T-helper 17 cell (primary cell): Measurements from ENCODE around the gene CEP131. TPM values are rescaled to one million over a fixed set of nuclear protein-coding genes. Genes with fewer than 3 reads are reported as not detected.

ENCODE experiments used
- ATAC-seq: fragments of 150-1000 bp; cut with Tn5 transposase; 2 replicates; pipeline ENCODE4 v1.10.0; 2021; ENCODE audit warnings: mild to moderate bottlenecking, moderate library complexity
- DNase-seq, 3 donors: peaks; one replicate each; pipeline versions ENCODE4 v3.0.0 to v3.0.0-alpha.2; 2020 to 2021
- H3K9me3 ChIP-seq: one replicate; pipeline ENCODE4 v1.7.0; 2013; ENCODE audit warnings: low read length, mild to moderate bottlenecking; ENCODE audit not compliant: control insufficient read depth, poor library complexity, severe bottlenecking
- H3K27ac Mint-ChIP-seq: one replicate; pipeline ENCODE4 v1.8.0; 2022; ENCODE audit warnings: mild to moderate bottlenecking, moderate library complexity, mixed read lengths
- H3K27me3 Mint-ChIP-seq: one replicate; pipeline ENCODE4 v1.8.0; 2022; ENCODE audit warnings: mixed read lengths
- H3K36me3 Mint-ChIP-seq: one replicate; pipeline ENCODE4 v1.8.0; 2022; ENCODE audit warnings: low read depth, mixed read lengths
- H3K4me1 Mint-ChIP-seq: one replicate; pipeline ENCODE4 v1.8.0; 2022; ENCODE audit warnings: mild to moderate bottlenecking, mixed read lengths
- H3K4me3 Mint-ChIP-seq: one replicate; pipeline ENCODE4 v1.8.0; 2022; ENCODE audit warnings: mild to moderate bottlenecking, moderate library complexity, mixed read lengths
- total RNA-seq, 4 donors: library from RNA in 2 of 4; stranded (reverse) in 2 of 4; gene quantifications; one replicate each; pipeline ENCODE4 v1.2.3 and lab custom pipeline; 2022 to 2026

Gene CEP131
- total RNA-seq, 2 donors from 2014 or later, result 8.2 to 10.5 TPM

- Mint-ChIP-seq H3K27me3 (no peaks in the 10 kb centered on the region), H3K4me3 (no peak overlapping the region), H3K4me1 (peaks cover 11% of the 10 kb centered on the region), H3K27ac (peak overlapping the region; percentile 43), H3K36me3 (no peaks in the 10 kb centered on the region)
- ATAC-seq (no peak), DNase-seq (no peak)
- H3K9me3 ChIP-seq, result no peaks in the 10 kb centered on the region
Measured at GRCh38 chr17:81219476-81220180, 3.1 kb downstream of the CEP131 start.

- DNase-seq, result no peak
- Mint-ChIP-seq H3K4me1 (peaks cover 11% of the 10 kb centered on the region), H3K4me3 (no peak overlapping the region), H3K27me3 (no peaks in the 10 kb centered on the region), H3K36me3 (no peaks in the 10 kb centered on the region), H3K27ac (peak overlapping the region; percentile 43)
- no peak for ATAC-seq
- H3K9me3 ChIP-seq, result no peaks in the 10 kb centered on the region
Measured at GRCh38 chr17:81218991-81219390, 3.8 kb downstream of the CEP131 start.

- H3K9me3 ChIP-seq, result no peaks in the 10 kb centered on the region
- Mint-ChIP-seq H3K27ac (no peak overlapping the region), H3K27me3 (no peaks in the 10 kb centered on the region), H3K4me1 (peaks cover 6% of the 10 kb centered on the region), H3K4me3 (no peak overlapping the region), H3K36me3 (no peaks in the 10 kb centered on the region)
- ATAC-seq, result no peak
- DNase-seq, result no peak
Measured at GRCh38 chr17:81218459-81218858, 4.3 kb downstream of the CEP131 start.

- Mint-ChIP-seq H3K27ac (no peak overlapping the region), H3K36me3 (no peaks in the 10 kb centered on the region), H3K4me3 (no peak overlapping the region), H3K27me3 (no peaks in the 10 kb centered on the region), H3K4me1 (peaks cover 7% of the 10 kb centered on the region)
- DNase-seq (no peak), ATAC-seq (no peak)
- no peaks in the 10 kb centered on the region for H3K9me3 ChIP-seq
Measured at GRCh38 chr17:81217491-81217890, 5.3 kb downstream of the CEP131 start.

GRCh38 chr17:81213978-81214377 lies 8.8 kb downstream of the CEP131 start:
- H3K4me3 Mint-ChIP-seq, result no peak overlapping the region
- H3K9me3 ChIP-seq, result no peaks in the 10 kb centered on the region
- no peak for ATAC-seq
- H3K27me3 Mint-ChIP-seq, result no peaks in the 10 kb centered on the region
- H3K36me3 Mint-ChIP-seq, result no peaks in the 10 kb centered on the region
- H3K27ac Mint-ChIP-seq, result no peak overlapping the region
- DNase-seq, result no peak
- H3K4me1 Mint-ChIP-seq, result peaks cover 4% of the 10 kb centered on the region

GRCh38 chr17:81212365-81212764 lies 10.4 kb downstream of the CEP131 start:
- ATAC-seq (no peak), DNase-seq (no peak)
- no peaks in the 10 kb centered on the region for H3K36me3 Mint-ChIP-seq
- H3K4me3 Mint-ChIP-seq, result no peak overlapping the region
- peaks cover 4% of the 10 kb centered on the region for H3K4me1 Mint-ChIP-seq
- no peak overlapping the region for H3K27ac Mint-ChIP-seq
- no peaks in the 10 kb centered on the region for H3K9me3 ChIP-seq
- no peaks in the 10 kb centered on the region for H3K27me3 Mint-ChIP-seq

- no peak overlapping the region for H3K27ac Mint-ChIP-seq
- H3K4me1 Mint-ChIP-seq, result peaks cover 2% of the 10 kb centered on the region
- H3K4me3 Mint-ChIP-seq, result no peak overlapping the region
- no peaks in the 10 kb centered on the region for H3K36me3 Mint-ChIP-seq
- DNase-seq (no peak), ATAC-seq (no peak)
- no peaks in the 10 kb centered on the region for H3K9me3 ChIP-seq
- no peaks in the 10 kb centered on the region for H3K27me3 Mint-ChIP-seq
Measured at GRCh38 chr17:81210868-81211267, 11.9 kb downstream of the CEP131 start.

- Mint-ChIP-seq H3K27ac (no peak overlapping the region), H3K4me3 (no peak overlapping the region), H3K4me1 (peaks cover 2% of the 10 kb centered on the region), H3K27me3 (no peaks in the 10 kb centered on the region), H3K36me3 (no peaks in the 10 kb centered on the region)
- DNase-seq (no peak), ATAC-seq (no peak)
- H3K9me3 ChIP-seq, result no peaks in the 10 kb centered on the region
Measured at GRCh38 chr17:81210466-81210865, 12.3 kb downstream of the CEP131 start.

GRCh38 chr17:81209141-81209540 lies 13.6 kb downstream of the CEP131 start:
- DNase-seq, result peak in 1 of 3 donors; percentile 8
- ATAC-seq, result no peak
- Mint-ChIP-seq H3K36me3 (no peaks in the 10 kb centered on the region), H3K27ac (no peak overlapping the region), H3K4me3 (no peak overlapping the region), H3K4me1 (peaks cover 4% of the 10 kb centered on the region), H3K27me3 (no peaks in the 10 kb centered on the region)
- H3K9me3 ChIP-seq, result no peaks in the 10 kb centered on the region

GRCh38 chr17:81208651-81209050 lies 14.1 kb downstream of the CEP131 start:
- peaks cover 4% of the 10 kb centered on the region for H3K4me1 Mint-ChIP-seq
- H3K27ac Mint-ChIP-seq, result peak overlapping the region; percentile 6
- peak in 1 of 3 donors; percentile 5 for DNase-seq
- no peaks in the 10 kb centered on the region for H3K9me3 ChIP-seq
- no peak for ATAC-seq
- no peaks in the 10 kb centered on the region for H3K27me3 Mint-ChIP-seq
- no peak overlapping the region for H3K4me3 Mint-ChIP-seq
- H3K36me3 Mint-ChIP-seq, result no peaks in the 10 kb centered on the region

GRCh38 chr17:81207610-81208581 lies 14.9 kb downstream of the CEP131 start:
- DNase-seq (peak in 1 of 3 donors; percentile 7), ATAC-seq (no peak)
- H3K27me3 Mint-ChIP-seq, result no peaks in the 10 kb centered on the region
- H3K9me3 ChIP-seq, result no peaks in the 10 kb centered on the region
- no peak overlapping the region for H3K4me3 Mint-ChIP-seq
- peak overlapping the region; percentile 6 for H3K27ac Mint-ChIP-seq
- peaks cover 4% of the 10 kb centered on the region for H3K4me1 Mint-ChIP-seq
- H3K36me3 Mint-ChIP-seq, result no peaks in the 10 kb centered on the region

- Mint-ChIP-seq H3K27me3 (no peaks in the 10 kb centered on the region), H3K4me3 (no peak overlapping the region), H3K27ac (no peak overlapping the region), H3K4me1 (peaks cover 2% of the 10 kb centered on the region), H3K36me3 (no peaks in the 10 kb centered on the region)
- ATAC-seq (no peak), DNase-seq (no peak)
- no peaks in the 10 kb centered on the region for H3K9me3 ChIP-seq
Measured at GRCh38 chr17:81206657-81207056, 16.1 kb downstream of the CEP131 start.

GRCh38 chr17:81206166-81206565 lies 16.6 kb downstream of the CEP131 start:
- no peaks in the 10 kb centered on the region for H3K9me3 ChIP-seq
- H3K4me3 Mint-ChIP-seq, result no peak overlapping the region
- peaks cover 2% of the 10 kb centered on the region for H3K4me1 Mint-ChIP-seq
- no peaks in the 10 kb centered on the region for H3K27me3 Mint-ChIP-seq
- ATAC-seq (no peak), DNase-seq (no peak)
- H3K27ac Mint-ChIP-seq, result no peak overlapping the region
- H3K36me3 Mint-ChIP-seq, result no peaks in the 10 kb centered on the region
